Lower leg skin (tissue), 3 donors: ENCODE measurements around the gene STK38L.

ENCODE experiments used
- POLR2A ChIP-seq, 2 donors: fragments of 450-650 bp; IDR thresholded peaks; one replicate each; pipeline ENCODE4 v1.6.1; 2016 to 2017; ENCODE audit warnings: antibody characterized with exemption in 2 of 2, mild to moderate bottlenecking in 1 of 2, moderate library complexity in 1 of 2
- TF ChIP-seq, protein P1 (sequence below), 3 donors: fragments of 450-650 bp; IDR thresholded peaks; one replicate each; pipeline ENCODE4 v1.5.1; 2016; ENCODE audit warnings: antibody characterized with exemption in 3 of 3, mild to moderate bottlenecking in 3 of 3, moderate library complexity in 2 of 3

DNA sequence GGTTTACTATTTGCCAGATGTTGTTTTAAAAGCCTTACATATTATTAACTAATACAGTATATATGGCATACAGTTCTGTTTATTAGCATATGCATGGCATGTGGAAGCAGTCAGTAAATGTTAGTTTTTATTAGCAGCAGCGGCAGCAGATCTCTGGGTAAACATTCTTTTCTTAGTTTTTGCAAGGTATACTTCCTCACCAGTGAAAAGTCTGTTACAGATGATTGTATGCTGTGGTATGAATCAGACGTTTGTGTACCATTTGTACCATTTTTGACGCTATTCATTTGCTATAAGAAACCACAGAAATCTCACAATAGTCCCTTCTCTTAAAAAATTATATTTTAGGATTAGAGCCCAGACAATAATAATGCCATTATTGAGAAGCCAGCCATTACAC is 17.8 kb downstream of the STK38L start:
- TF ChIP-seq, protein P1, sequence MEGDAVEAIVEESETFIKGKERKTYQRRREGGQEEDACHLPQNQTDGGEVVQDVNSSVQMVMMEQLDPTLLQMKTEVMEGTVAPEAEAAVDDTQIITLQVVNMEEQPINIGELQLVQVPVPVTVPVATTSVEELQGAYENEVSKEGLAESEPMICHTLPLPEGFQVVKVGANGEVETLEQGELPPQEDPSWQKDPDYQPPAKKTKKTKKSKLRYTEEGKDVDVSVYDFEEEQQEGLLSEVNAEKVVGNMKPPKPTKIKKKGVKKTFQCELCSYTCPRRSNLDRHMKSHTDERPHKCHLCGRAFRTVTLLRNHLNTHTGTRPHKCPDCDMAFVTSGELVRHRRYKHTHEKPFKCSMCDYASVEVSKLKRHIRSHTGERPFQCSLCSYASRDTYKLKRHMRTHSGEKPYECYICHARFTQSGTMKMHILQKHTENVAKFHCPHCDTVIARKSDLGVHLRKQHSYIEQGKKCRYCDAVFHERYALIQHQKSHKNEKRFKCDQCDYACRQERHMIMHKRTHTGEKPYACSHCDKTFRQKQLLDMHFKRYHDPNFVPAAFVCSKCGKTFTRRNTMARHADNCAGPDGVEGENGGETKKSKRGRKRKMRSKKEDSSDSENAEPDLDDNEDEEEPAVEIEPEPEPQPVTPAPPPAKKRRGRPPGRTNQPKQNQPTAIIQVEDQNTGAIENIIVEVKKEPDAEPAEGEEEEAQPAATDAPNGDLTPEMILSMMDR (IDR thresholded peaks at IDR 0.05): no peak
- TF ChIP-seq POLR2A (IDR thresholded peaks at IDR 0.05): no peak
